Trophoblast cell (in vitro differentiated cells and primary cell): Measurements from ENCODE around the gene ADCY5.

Source experiments
- DNase-seq, 2 donors: peaks; one replicate each; pipeline ENCODE4 v3.0.0-alpha.2; 2016
- H2AFZ ChIP-seq: 2 replicates; pipeline ENCODE4 v1.6.1; 2013; ENCODE audit warnings: low read length, moderate library complexity, mild to moderate bottlenecking; ENCODE audit not compliant: insufficient read depth, poor library complexity
- H2AK5ac ChIP-seq: 2 replicates; pipeline ENCODE4 v1.6.1; 2013; ENCODE audit warnings: mild to moderate bottlenecking, low read length
- H2BK120ac ChIP-seq: 2 replicates; pipeline ENCODE4 v1.6.1; 2013; ENCODE audit warnings: low read length, mild to moderate bottlenecking, moderate library complexity; ENCODE audit not compliant: insufficient read depth, poor library complexity
- H2BK12ac ChIP-seq: 2 replicates; pipeline ENCODE4 v1.6.1; 2013; ENCODE audit warnings: mild to moderate bottlenecking, low read length, moderate library complexity
- H2BK5ac ChIP-seq: 2 replicates; pipeline ENCODE4 v1.6.1; 2013; ENCODE audit warnings: low read length, low read depth, moderate library complexity, mild to moderate bottlenecking; ENCODE audit not compliant: poor library complexity
- H3K14ac ChIP-seq: 2 replicates; pipeline ENCODE4 v1.6.1; 2013; ENCODE audit warnings: mild to moderate bottlenecking, low read length
- H3K18ac ChIP-seq: 2 replicates; pipeline ENCODE4 v1.6.1; 2013; ENCODE audit warnings: mild to moderate bottlenecking, low read length
- H3K23ac ChIP-seq: 2 replicates; pipeline ENCODE4 v1.6.1; 2013; ENCODE audit warnings: low read length
- H3K27ac ChIP-seq: 2 replicates; pipeline ENCODE4 v1.5.1; 2013; ENCODE audit warnings: low read depth, mild to moderate bottlenecking, inconsistent platforms, low read length, moderate library complexity
- H3K27me3 ChIP-seq: 2 replicates; pipeline ENCODE4 v1.6.1; 2013; ENCODE audit warnings: inconsistent platforms, mild to moderate bottlenecking, low read length, moderate library complexity; ENCODE audit not compliant: insufficient read depth
- H3K36me3 ChIP-seq, 2 experiments: 1 replicate in 1 of 2; 2 replicates in 1 of 2; pipeline ENCODE4 v1.6.1; 2013; ENCODE audit warnings: low read length in 2 of 2, mild to moderate bottlenecking in 2 of 2, moderate library complexity in 1 of 2; ENCODE audit not compliant: insufficient read depth in 2 of 2, control insufficient read depth in 1 of 2
- H3K4ac ChIP-seq: 2 replicates; pipeline ENCODE4 v1.6.1; 2013; ENCODE audit warnings: low read depth, mild to moderate bottlenecking, low read length, moderate library complexity
- H3K4me1 ChIP-seq, 2 experiments: 1 replicate in 1 of 2; 2 replicates in 1 of 2; pipeline ENCODE4 v1.6.1; 2013; ENCODE audit warnings: low read length in 2 of 2, mild to moderate bottlenecking in 2 of 2, moderate library complexity in 1 of 2; ENCODE audit not compliant: insufficient read depth in 2 of 2, control insufficient read depth in 1 of 2
- H3K4me2 ChIP-seq: 2 replicates; pipeline ENCODE4 v1.6.1; 2013; ENCODE audit warnings: inconsistent platforms, mild to moderate bottlenecking, low read length, moderate library complexity
- H3K4me3 ChIP-seq: 2 replicates; pipeline ENCODE4 v1.5.1; 2013; ENCODE audit warnings: mild to moderate bottlenecking, low read depth, low read length, inconsistent platforms
- H3K79me1 ChIP-seq: one replicate; pipeline ENCODE4 v1.6.1; 2013; ENCODE audit warnings: low read length
- H3K79me2 ChIP-seq: 2 replicates; pipeline ENCODE4 v1.6.1; 2013; ENCODE audit warnings: low read length, mild to moderate bottlenecking; ENCODE audit not compliant: control insufficient read depth, insufficient read depth, poor library complexity
- H3K9ac ChIP-seq: 2 replicates; pipeline ENCODE4 v1.6.1; 2013; ENCODE audit warnings: mild to moderate bottlenecking, low read length
- H3K9me3 ChIP-seq: 2 replicates; pipeline ENCODE4 v1.6.1; 2013; ENCODE audit warnings: low read depth, mild to moderate bottlenecking, control low read depth, inconsistent platforms, low read length; ENCODE audit not compliant: insufficient read depth
- H4K12ac ChIP-seq: 2 replicates; pipeline ENCODE4 v1.6.1; 2013; ENCODE audit warnings: low read depth, mild to moderate bottlenecking, low read length, moderate library complexity
- H4K8ac ChIP-seq: 2 replicates; pipeline ENCODE4 v1.6.1; 2013; ENCODE audit warnings: low read depth, mild to moderate bottlenecking, low read length, moderate library complexity
- H4K91ac ChIP-seq: one replicate; pipeline ENCODE4 v1.6.1; 2013; ENCODE audit warnings: low read depth, mild to moderate bottlenecking, low read length, moderate library complexity
- WGBS: extraction: QIAGEN DNeasy Blood & Tissue Kit; methylation state at CpG from one replicate; pipeline ENCODE4 v1.1.7; 2013; ENCODE audit warnings: missing lambda C conversion rate; ENCODE audit not compliant: insufficient read length, insufficient coverage; ENCODE audit errors: extremely low coverage; 5-methylcytosine and 5-hydroxymethylcytosine counted together

Gene ADCY5

DNA sequence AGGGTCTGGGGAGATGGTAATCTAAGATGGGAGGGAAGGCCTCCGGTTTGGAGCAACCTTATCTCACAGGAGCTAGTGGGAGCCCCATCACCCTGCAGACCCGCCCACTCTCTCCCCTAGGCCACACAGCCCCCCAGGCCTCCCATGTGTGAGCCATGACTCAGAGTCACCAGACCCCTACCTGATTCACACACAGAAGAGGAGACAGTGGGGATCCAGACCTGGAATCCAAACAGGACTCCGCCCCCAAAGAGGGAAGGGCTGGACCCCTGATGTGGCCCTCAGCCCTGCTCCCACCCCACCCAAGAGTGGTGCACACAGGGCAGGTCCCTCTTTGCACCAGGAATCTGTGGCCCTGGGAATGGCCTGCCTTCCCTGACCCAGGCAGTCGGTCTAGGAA, 97.4 kb downstream of the ADCY5 start:
- Histone ChIP-seq H3K27me3 (no peaks in the 10 kb centered on the region), H3K4me3 (no peak overlapping the region), H3K23ac (no peak overlapping the region), H3K79me2 (no peaks in the 10 kb centered on the region), H2BK12ac (no peak overlapping the region), H4K91ac (no peak overlapping the region), H3K9ac (no peak overlapping the region), H2AK5ac (no peak overlapping the region), H3K4ac (no peak overlapping the region), H2BK5ac (no peak overlapping the region), H3K18ac (no peak overlapping the region), H3K14ac (no peak overlapping the region), H3K9me3 (peaks cover 2% of the 10 kb centered on the region), H4K8ac (no peak overlapping the region), H2AFZ (no peak overlapping the region), H3K36me3 (no peaks in the 10 kb centered on the region), H3K4me2 (no peak overlapping the region), H3K79me1 (no peaks in the 10 kb centered on the region), H3K4me1 (peaks cover 0 to 4% of the 10 kb centered on the region in 2 experiments), H2BK120ac (no peak overlapping the region), H3K27ac (no peak overlapping the region), H4K12ac (no peak overlapping the region)
- no peak for DNase-seq
- WGBS, result no CpG with 5 or more reads among the region's 4 CpGs

DNA sequence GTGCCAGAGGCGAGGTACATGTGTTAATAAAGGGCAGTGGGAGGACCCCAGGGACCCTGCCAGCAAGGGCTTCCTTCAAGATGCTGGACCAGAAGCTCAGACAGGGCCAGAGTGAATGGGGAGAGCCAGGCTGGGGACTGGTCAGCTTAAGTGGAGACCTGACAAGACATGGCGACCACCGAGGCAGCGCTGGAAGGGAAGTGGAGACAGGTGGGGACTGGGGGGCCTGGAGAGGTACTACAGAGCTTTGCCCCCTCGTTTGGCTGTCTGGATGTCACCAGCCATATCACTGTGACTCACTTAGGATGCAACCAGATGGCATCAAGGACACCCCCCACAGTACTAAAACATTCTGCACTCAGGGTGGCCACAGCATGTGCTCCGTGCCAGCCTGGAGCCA, 97.9 kb downstream of the ADCY5 start:
- Histone ChIP-seq H3K4me1 (peaks cover 3 to 7% of the 10 kb centered on the region in 2 experiments), H3K14ac (no peak overlapping the region), H2BK12ac (no peak overlapping the region), H4K91ac (no peak overlapping the region), H2AK5ac (no peak overlapping the region), H3K79me2 (no peaks in the 10 kb centered on the region), H4K8ac (no peak overlapping the region), H4K12ac (no peak overlapping the region), H3K36me3 (no peaks in the 10 kb centered on the region), H3K27ac (no peak overlapping the region), H2BK120ac (no peak overlapping the region), H3K9me3 (peaks cover 2% of the 10 kb centered on the region), H3K9ac (no peak overlapping the region), H3K4ac (no peak overlapping the region), H3K79me1 (no peaks in the 10 kb centered on the region), H3K18ac (no peak overlapping the region), H3K4me2 (no peak overlapping the region), H3K4me3 (no peak overlapping the region), H2AFZ (no peak overlapping the region), H3K23ac (no peak overlapping the region), H3K27me3 (no peaks in the 10 kb centered on the region), H2BK5ac (no peak overlapping the region)
- DNase-seq, result no peak
- WGBS, result no CpG with 5 or more reads among the region's 6 CpGs

DNA sequence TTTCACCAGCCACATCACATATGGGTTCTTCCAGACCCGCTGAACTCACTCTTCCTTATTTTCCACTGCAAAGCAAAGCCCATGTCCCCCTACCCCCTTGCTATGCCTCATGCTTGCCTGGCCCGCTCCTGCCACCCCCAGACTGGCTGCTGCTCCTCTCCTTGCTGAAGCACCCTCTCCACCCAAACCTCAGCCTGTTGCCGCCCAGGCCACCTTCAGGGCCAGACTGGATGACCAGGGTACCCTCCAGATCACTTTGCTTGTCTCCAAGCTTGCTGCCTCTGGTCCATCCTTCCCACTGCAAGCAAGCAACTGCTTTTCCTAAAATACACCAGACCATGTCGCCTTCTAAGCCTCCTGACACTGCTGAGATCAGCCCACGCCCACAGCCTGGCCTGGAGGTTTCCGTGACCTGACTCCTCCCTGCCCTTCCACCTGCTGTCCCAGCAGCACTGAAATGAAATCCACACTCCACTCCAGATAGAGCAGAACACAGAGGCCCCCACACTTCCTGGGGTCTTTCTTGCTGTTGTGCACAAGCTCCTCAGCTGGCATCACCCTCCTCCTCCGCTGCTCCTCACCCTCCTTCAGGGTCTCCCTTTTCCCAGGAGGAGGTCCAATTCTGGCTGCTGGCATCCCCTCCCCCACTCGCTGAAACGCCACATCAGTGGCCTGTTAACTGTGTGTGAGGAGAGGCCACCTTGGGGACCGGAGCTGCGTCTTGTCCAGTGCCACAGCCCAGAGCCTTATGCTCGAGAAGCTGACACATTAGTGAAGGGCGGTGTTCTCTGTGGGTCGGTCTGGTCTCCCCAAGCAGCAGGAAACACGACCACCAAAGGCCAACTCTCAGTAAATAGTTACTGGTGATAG, 99.1 kb downstream of the ADCY5 start:
- Histone ChIP-seq H3K18ac (no peak overlapping the region), H3K79me1 (no peaks in the 10 kb centered on the region), H4K8ac (no peak overlapping the region), H3K9me3 (peaks cover 2% of the 10 kb centered on the region), H3K4me3 (no peak overlapping the region), H2AK5ac (no peak overlapping the region), H3K23ac (no peak overlapping the region), H2AFZ (no peak overlapping the region), H3K79me2 (no peaks in the 10 kb centered on the region), H4K91ac (no peak overlapping the region), H2BK12ac (no peak overlapping the region), H4K12ac (no peak overlapping the region), H3K27ac (no peak overlapping the region), H3K14ac (no peak overlapping the region), H2BK120ac (no peak overlapping the region), H3K4ac (no peak overlapping the region), H3K4me1 (peaks cover 14 to 15% of the 10 kb centered on the region in 2 experiments), H2BK5ac (no peak overlapping the region), H3K9ac (no peak overlapping the region), H3K27me3 (no peaks in the 10 kb centered on the region), H3K36me3 (no peaks in the 10 kb centered on the region), H3K4me2 (no peak overlapping the region)
- no peak for DNase-seq
- no CpG with 5 or more reads among the region's 15 CpGs for WGBS

DNA sequence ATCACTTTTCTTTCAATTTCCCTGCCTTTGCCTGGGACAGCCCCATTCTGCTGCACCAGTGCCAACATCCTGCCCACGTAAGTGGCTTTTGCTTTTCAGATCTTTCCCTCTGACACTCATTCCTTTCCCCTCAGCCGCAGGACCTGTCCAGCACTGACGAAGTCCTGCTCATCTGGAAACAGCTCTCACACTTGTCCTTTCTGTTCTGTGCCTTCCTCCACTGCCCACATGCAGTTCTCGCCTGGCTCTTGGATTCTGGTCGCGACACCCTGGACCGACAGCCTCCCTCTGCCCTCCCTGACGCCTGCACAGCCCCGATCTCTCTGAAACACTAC, 99.7 kb downstream of the ADCY5 start:
- H2AFZ ChIP-seq, result no peak overlapping the region
- no peak overlapping the region for H3K9ac ChIP-seq
- peaks cover 19 to 20% of the 10 kb centered on the region in 2 experiments for H3K4me1 ChIP-seq
- no peak overlapping the region for H2BK5ac ChIP-seq
- H4K8ac ChIP-seq, result no peak overlapping the region
- no peak overlapping the region for H2AK5ac ChIP-seq
- no peak overlapping the region for H3K4me2 ChIP-seq
- peaks cover 2% of the 10 kb centered on the region for H3K9me3 ChIP-seq
- no peak overlapping the region for H3K14ac ChIP-seq
- no peaks in the 10 kb centered on the region for H3K79me1 ChIP-seq
- no peak overlapping the region for H2BK120ac ChIP-seq
- no peaks in the 10 kb centered on the region for H3K36me3 ChIP-seq
- no peak overlapping the region for H3K4me3 ChIP-seq
- no peak for DNase-seq
- H3K18ac ChIP-seq, result no peak overlapping the region
- WGBS, result no CpG with 5 or more reads among the region's 9 CpGs
- H3K23ac ChIP-seq, result no peak overlapping the region
- no peak overlapping the region for H4K91ac ChIP-seq
- H3K27ac ChIP-seq, result no peak overlapping the region
- no peak overlapping the region for H2BK12ac ChIP-seq
- H3K27me3 ChIP-seq, result no peaks in the 10 kb centered on the region
- H4K12ac ChIP-seq, result no peak overlapping the region
- no peaks in the 10 kb centered on the region for H3K79me2 ChIP-seq
- H3K4ac ChIP-seq, result no peak overlapping the region
